C1 segment of cervical spinal cord (tissue), 14 donors: Measurements from ENCODE around the gene RGS3.
"Not testable (repeated sequence)": the region's sequence is repeated elsewhere in the genome, so short reads cannot be mapped to it uniquely, and the experiment has no call there.

Experiments
- DNase-seq, 14 donors: peaks; one replicate each; lab custom pipeline; 2025; lab: John Stamatoyannopoulos, UW

The RGS3 gene

GRCh38 chr9:113632776-113633590 lies 169.5 kb downstream of the RGS3 start:
- DNase-seq, result no peak

- no peak for DNase-seq
Observed at GRCh38 chr9:113633782-113634595, 170.5 kb downstream of the RGS3 start.

- no peak for DNase-seq
Observed at GRCh38 chr9:113634596-113635515, 171.3 kb downstream of the RGS3 start.

GRCh38 chr9:113635586-113635985 lies 172.1 kb downstream of the RGS3 start:
- no peak for DNase-seq

DNA sequence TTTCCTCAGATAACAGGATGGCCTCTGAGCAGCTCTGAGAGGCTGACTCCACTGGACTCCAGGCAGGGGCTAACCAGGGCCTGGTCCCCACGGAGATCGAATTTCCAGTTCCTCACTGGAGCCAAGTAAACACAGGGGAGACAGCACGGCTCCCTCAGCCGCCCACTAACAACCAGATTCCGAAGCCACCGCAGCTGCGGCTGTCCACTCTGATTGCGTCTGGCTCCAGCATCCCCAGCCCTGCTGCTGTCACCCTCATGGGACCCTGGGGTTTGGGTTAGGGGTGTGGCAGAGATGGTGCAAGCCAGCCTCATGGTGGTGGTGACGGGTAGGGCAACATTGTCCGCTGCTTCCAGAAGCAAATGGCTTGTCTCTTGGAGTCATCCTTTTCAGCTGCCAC lies 172.6 kb downstream of the RGS3 start:
- no peak for DNase-seq

- DNase-seq, result no peak
Observed at GRCh38 chr9:113636693-113637092, 173.2 kb downstream of the RGS3 start.

DNA sequence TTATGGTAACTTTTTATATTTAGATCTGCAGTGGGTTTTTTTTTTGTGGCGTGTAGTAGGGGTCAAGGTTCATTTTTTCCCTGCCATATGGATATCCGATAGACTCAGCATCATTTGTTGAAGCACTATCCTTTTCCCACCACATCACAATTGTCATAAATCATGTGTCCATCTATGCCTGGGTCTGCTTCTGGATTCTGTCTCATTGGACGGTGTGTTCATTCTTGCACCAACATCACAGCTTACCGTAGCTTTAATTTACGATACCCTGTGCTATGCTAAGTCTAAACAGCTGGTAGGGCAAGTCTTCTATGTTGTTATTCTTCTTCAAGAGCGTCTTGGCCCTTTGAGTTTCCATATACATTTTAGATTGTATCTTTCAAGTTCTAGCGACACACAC lies 175.0 kb downstream of the RGS3 start:
- no peak for DNase-seq

- DNase-seq, result no peak
Observed at GRCh38 chr9:113638897-113639296, 175.4 kb downstream of the RGS3 start.

DNA sequence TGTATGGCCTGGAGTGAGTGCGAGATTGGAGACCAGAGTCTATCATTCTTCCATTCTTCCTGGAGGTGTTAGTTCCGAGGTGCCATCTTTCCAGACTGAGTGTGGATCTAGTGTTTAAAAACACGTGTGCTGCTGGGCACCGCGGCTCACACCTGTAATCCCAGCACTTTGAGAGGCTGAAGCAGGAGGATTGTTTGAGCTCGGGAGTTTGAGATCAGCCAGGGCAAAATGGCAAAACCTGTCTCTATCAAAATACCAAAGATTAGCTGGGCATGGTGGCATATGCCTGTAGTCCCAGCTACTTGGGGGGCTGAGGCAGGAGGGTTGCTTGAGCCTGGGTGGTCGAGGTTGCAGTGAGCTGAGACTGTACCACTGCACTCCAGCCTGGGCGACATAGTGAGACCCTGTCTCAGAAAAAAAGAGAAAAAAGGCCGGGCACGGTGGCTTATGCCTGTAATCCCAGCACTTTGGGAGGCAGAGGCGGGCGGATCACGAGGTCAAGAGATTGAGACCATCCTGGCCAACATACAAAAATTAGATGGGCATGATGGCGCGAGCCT lies 176.0 kb downstream of the RGS3 start:
- not testable (repeated sequence) for DNase-seq

DNA sequence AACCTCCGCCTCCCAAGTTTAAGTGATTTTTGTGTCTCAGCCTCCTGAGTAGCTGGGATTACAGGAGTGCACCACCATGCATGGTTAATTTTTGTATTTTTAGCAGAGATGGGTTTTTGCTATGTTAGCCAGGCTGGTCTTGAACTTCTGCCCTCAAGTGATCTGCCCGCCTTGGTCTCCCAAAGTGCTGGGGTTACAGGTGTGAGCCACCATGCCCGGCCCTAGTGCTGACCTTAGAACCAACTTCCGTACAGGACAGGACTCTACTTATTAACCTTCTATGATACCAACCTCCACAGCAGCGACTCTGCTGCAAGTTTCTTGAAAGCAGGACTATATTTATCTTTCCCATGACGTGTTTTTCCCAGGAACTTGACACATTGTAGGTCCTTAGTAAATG lies 176.9 kb downstream of the RGS3 start:
- no peak for DNase-seq

GRCh38 chr9:113641100-113641885 lies 177.8 kb downstream of the RGS3 start:
- no peak for DNase-seq

DNA sequence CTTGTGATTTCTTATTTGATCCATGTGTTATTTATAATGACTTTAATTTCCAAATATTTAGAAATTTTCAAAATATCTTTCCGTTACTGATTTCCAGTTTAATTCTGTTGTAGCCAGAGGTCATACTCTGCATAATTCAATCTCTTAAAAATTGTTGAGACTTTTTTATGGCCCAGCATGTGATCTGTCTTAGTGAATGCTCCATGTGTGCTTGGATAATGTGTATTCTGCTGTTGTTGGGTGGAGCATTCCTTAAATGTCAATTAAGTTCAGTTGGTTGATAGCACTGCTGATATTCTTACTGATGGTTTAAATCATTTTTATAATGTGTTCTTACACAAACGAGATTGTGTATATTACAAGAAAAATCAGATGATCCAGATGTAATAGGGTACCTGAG lies 180.8 kb downstream of the RGS3 start:
- DNase-seq, result no peak

- no peak for DNase-seq
Observed at GRCh38 chr9:113645227-113645977, 181.9 kb downstream of the RGS3 start.

DNA sequence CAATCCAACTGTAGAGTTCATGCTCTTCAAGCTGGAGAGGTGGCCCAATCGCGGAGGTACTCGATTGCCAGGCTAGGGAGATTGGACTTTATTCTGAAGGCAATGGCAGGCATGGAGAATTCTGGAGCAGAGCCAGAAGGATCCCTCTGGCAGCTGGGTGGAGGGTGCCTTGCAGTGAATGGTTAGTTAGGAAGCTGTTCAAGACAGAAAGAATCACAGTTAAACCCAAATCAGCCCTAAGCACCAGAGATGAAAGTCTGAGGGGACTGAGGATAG lies 182.4 kb downstream of the RGS3 start:
- no peak for DNase-seq

GRCh38 chr9:113646491-113646890 lies 183.0 kb downstream of the RGS3 start:
- DNase-seq, result no peak
